WTC11 (cell line): ENCODE measurements around the gene GALNT2. TPM values are rescaled to one million over a fixed set of nuclear protein-coding genes. Genes with fewer than 3 reads are reported as not detected.

Experiments used
- ATAC-seq: fragments of 200-7000 bp; cut with Tn5 transposase; 2 replicates; pipeline ENCODE4 v1.10.0; 2021; ENCODE audit warnings: mild to moderate bottlenecking, moderate library complexity
- CTCF ChIA-PET: fragments of 300-600 bp; sonication (Branson Sonifier 250); formaldehyde crosslinking; loops from one replicate; lab custom pipeline; 2021; ENCODE audit warnings: antibody characterized with exemption; lab: Charles Lee
- POLR2A ChIA-PET: fragments of 350-600 bp; sonication (Branson Sonifier 250); formaldehyde crosslinking; loops from one replicate; lab custom pipeline; 2021; ENCODE audit warnings: antibody characterized with exemption; lab: Charles Lee
- DNase-seq: peaks from one replicate; pipeline ENCODE4 v3.0.0; 2021; ENCODE audit warnings: low spot score
- H3K27ac Mint-ChIP-seq: 2 replicates; pipeline ENCODE4 v1.8.0; 2021; ENCODE audit warnings: mixed read lengths
- H3K27me3 Mint-ChIP-seq: 2 replicates; pipeline ENCODE4 v1.8.0; 2021; ENCODE audit warnings: low read depth, mild to moderate bottlenecking, moderate library complexity, mixed read lengths
- H3K36me3 Mint-ChIP-seq: 2 replicates; pipeline ENCODE4 v1.8.0; 2021; ENCODE audit warnings: mixed read lengths
- H3K4me1 Mint-ChIP-seq: 2 replicates; pipeline ENCODE4 v1.8.0; 2022; ENCODE audit warnings: mixed read lengths
- H3K4me3 Mint-ChIP-seq: 2 replicates; pipeline ENCODE4 v1.8.0; 2021; ENCODE audit warnings: mild to moderate bottlenecking, moderate library complexity, mixed read lengths
- H3K9me3 Mint-ChIP-seq: 2 replicates; pipeline ENCODE4 v1.8.0; 2021; ENCODE audit warnings: mixed read lengths
- ATF2 ChIP-seq: sonication (generic); formaldehyde crosslinking; IDR thresholded peaks from 2 replicates; pipeline ENCODE4 v1.8.1; 2022; ENCODE audit warnings: low read depth, missing genetic modification reagents, borderline replicate concordance
- E2F5 ChIP-seq: sonication (generic); formaldehyde crosslinking; IDR thresholded peaks from 2 replicates; pipeline ENCODE4 v1.8.1; 2022; ENCODE audit warnings: mild to moderate bottlenecking, moderate library complexity, missing genetic modification reagents
- ELF4 ChIP-seq: sonication (generic); formaldehyde crosslinking; IDR thresholded peaks from 2 replicates; pipeline ENCODE4 v1.8.1; 2022; ENCODE audit warnings: low read depth, mild to moderate bottlenecking, moderate library complexity, missing genetic modification reagents
- ERG ChIP-seq: fragments of 250-450 bp; sonication (Bioruptor Pico); IDR thresholded peaks from 2 replicates; pipeline ENCODE4 v1.8.0; 2021; ENCODE audit warnings: mild to moderate bottlenecking
- ESRRA ChIP-seq: sonication (generic); formaldehyde crosslinking; IDR thresholded peaks from 2 replicates; pipeline ENCODE4 v1.8.1; 2022; ENCODE audit warnings: mild to moderate bottlenecking, missing genetic modification reagents, borderline replicate concordance
- IRF2 ChIP-seq: sonication (generic); formaldehyde crosslinking; IDR thresholded peaks from 2 replicates; pipeline ENCODE4 v1.8.0; 2022; ENCODE audit warnings: low read depth, missing genetic modification reagents, borderline replicate concordance
- JUN ChIP-seq: sonication (generic); formaldehyde crosslinking; IDR thresholded peaks from 2 replicates; pipeline ENCODE4 v1.8.0; 2023; ENCODE audit warnings: mild to moderate bottlenecking, missing genetic modification reagents
- NR1H2 ChIP-seq: sonication (generic); formaldehyde crosslinking; IDR thresholded peaks from 2 replicates; pipeline ENCODE4 v1.9.0; 2021; ENCODE audit warnings: mild to moderate bottlenecking, moderate library complexity, missing genetic modification reagents
- NR2C2 ChIP-seq: sonication (generic); formaldehyde crosslinking; IDR thresholded peaks from 2 replicates; pipeline ENCODE4 v1.8.0; 2022; ENCODE audit warnings: mild to moderate bottlenecking, missing genetic modification reagents
- OVOL2 ChIP-seq: fragments of 250-450 bp; sonication (Bioruptor Pico); IDR thresholded peaks from 2 replicates; pipeline ENCODE4 v1.9.0; 2021; ENCODE audit warnings: mild to moderate bottlenecking, borderline replicate concordance
- SOX15 ChIP-seq: fragments of 250-450 bp; sonication (Bioruptor Pico); IDR thresholded peaks from 2 replicates; pipeline ENCODE4 v1.9.0; 2021; ENCODE audit warnings: mild to moderate bottlenecking
- SP1 ChIP-seq: sonication (generic); formaldehyde crosslinking; conservative IDR thresholded peaks from 2 replicates; pipeline ENCODE4 v1.8.1; 2022; ENCODE audit warnings: missing genetic modification reagents
- TCF7 ChIP-seq: sonication (generic); formaldehyde crosslinking; IDR thresholded peaks from 2 replicates; pipeline ENCODE4 v1.8.0; 2022; ENCODE audit warnings: mild to moderate bottlenecking, low read depth, missing genetic modification reagents, moderate library complexity
- TEAD4 ChIP-seq: sonication (generic); formaldehyde crosslinking; IDR thresholded peaks from 2 replicates; pipeline ENCODE4 v1.8.0; 2022; ENCODE audit warnings: mild to moderate bottlenecking, missing genetic modification reagents
- ZNF121 ChIP-seq: sonication (generic); formaldehyde crosslinking; IDR thresholded peaks from 2 replicates; pipeline ENCODE4 v1.8.0; 2023; ENCODE audit warnings: missing genetic modification reagents
- ZNF416 ChIP-seq: fragments of 250-450 bp; sonication (Bioruptor Pico); IDR thresholded peaks from 2 replicates; pipeline ENCODE4 v1.9.0; 2021; ENCODE audit warnings: mild to moderate bottlenecking, inconsistent platforms
- ZNF423 ChIP-seq: fragments of 250-450 bp; sonication (Bioruptor Pico); IDR thresholded peaks from 2 replicates; pipeline ENCODE4 v2.1.2; 2022; ENCODE audit warnings: mild to moderate bottlenecking, moderate library complexity
- ZSCAN18 ChIP-seq: fragments of 250-450 bp; sonication (Bioruptor Pico); IDR thresholded peaks from 2 replicates; pipeline ENCODE4 v2.1.2; 2022; ENCODE audit warnings: mild to moderate bottlenecking, moderate library complexity
- total RNA-seq: library from RNA; stranded (reverse); gene quantifications from 3 replicates; pipeline ENCODE4 v1.2.3, GENCODE V29; 2021
- TF ChIP-seq, protein P1 (sequence below): sonication (generic); formaldehyde crosslinking; conservative IDR thresholded peaks from 2 replicates; pipeline ENCODE4 v1.8.1; 2022; ENCODE audit warnings: mild to moderate bottlenecking, missing genetic modification reagents
- TF ChIP-seq, protein P2 (sequence below): sonication (generic); formaldehyde crosslinking; IDR thresholded peaks from 2 replicates; pipeline ENCODE4 v1.8.0; 2022; ENCODE audit warnings: mild to moderate bottlenecking, missing genetic modification reagents
- TF ChIP-seq, protein P3 (sequence below): sonication (generic); formaldehyde crosslinking; IDR thresholded peaks from 2 replicates; pipeline ENCODE4 v1.8.0; 2023; ENCODE audit warnings: missing genetic modification reagents, mild to moderate bottlenecking, borderline replicate concordance
- TF ChIP-seq, protein P4 (sequence below): sonication (generic); formaldehyde crosslinking; IDR thresholded peaks from 2 replicates; pipeline ENCODE4 v1.8.0; 2022; ENCODE audit warnings: mild to moderate bottlenecking, missing genetic modification reagents

Gene GALNT2
- total RNA-seq, 1 experiment from 2014 or later, result 74.8 TPM

DNA sequence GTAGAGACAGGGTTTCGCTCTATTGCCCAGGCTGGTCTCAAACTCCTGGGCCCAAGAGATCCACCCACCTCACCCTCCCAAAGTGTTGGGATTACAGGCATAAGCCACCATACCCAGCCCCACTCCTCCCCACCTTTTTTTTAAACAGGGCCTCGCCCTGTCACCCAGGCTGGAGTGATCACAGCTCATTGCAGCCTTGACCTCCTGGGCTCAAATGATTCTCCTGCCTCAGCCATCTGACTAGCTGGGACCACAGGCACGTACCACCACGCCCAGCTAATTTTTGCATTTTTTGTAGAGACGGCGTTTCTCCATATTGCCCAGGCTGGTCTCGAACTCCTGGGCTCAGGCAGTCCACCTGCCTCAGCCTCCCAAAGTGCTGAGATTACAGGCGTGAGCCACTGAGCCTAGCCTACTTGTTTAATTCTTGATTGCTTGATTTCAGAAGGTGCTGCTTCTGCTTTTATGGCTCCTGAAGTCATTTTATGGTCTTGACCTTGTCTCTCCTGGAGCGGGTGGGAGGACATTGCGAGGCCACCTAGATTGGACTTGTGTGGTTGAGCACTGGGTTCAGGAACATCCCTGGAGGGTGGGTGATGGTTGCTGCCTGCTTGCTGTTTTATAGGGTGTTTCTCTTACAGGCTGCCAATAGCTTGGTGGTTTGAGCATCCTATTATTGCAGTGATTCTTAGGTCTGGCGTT, 81.9 kb downstream of the GALNT2 start:
- no peak for DNase-seq
- ChIA-PET POLR2A (no interaction called here), CTCF (interaction anchor here (0.7 kb wide), 1 partner anchor 15 kb away, joined by 4 read pairs; no protein-coding TSS in a partner anchor)
- TF ChIP-seq ESRRA (CRISPR knock-in tag), result no peak
- TF ChIP-seq OVOL2, result no peak
- no peak for TF ChIP-seq ZNF121 (CRISPR knock-in tag)
- TF ChIP-seq ELF4 (CRISPR knock-in tag), result no peak
- no peak for TF ChIP-seq ERG (CRISPR knock-in tag)
- TF ChIP-seq ZNF416 (CRISPR knock-in tag), result no peak
- TF ChIP-seq JUN, result no peak
- TF ChIP-seq, protein P1, sequence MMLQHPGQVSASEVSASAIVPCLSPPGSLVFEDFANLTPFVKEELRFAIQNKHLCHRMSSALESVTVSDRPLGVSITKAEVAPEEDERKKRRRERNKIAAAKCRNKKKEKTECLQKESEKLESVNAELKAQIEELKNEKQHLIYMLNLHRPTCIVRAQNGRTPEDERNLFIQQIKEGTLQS (CRISPR knock-in tag), result no peak
- TF ChIP-seq ZNF423 (CRISPR knock-in tag), result no peak
- TF ChIP-seq, protein P2, sequence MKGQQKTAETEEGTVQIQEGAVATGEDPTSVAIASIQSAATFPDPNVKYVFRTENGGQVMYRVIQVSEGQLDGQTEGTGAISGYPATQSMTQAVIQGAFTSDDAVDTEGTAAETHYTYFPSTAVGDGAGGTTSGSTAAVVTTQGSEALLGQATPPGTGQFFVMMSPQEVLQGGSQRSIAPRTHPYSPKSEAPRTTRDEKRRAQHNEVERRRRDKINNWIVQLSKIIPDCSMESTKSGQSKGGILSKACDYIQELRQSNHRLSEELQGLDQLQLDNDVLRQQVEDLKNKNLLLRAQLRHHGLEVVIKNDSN, result no peak
- TF ChIP-seq SOX15 (CRISPR knock-in tag), result no peak
- Mint-ChIP-seq H3K36me3 (no peaks in the 10 kb centered on the region), H3K27me3 (no peaks in the 10 kb centered on the region), H3K9me3 (no peaks in the 10 kb centered on the region), H3K4me3 (no peak overlapping the region), H3K27ac (peak overlapping the region; percentile 40), H3K4me1 (peaks cover 61% of the 10 kb centered on the region)
- no peak for ATAC-seq

DNA sequence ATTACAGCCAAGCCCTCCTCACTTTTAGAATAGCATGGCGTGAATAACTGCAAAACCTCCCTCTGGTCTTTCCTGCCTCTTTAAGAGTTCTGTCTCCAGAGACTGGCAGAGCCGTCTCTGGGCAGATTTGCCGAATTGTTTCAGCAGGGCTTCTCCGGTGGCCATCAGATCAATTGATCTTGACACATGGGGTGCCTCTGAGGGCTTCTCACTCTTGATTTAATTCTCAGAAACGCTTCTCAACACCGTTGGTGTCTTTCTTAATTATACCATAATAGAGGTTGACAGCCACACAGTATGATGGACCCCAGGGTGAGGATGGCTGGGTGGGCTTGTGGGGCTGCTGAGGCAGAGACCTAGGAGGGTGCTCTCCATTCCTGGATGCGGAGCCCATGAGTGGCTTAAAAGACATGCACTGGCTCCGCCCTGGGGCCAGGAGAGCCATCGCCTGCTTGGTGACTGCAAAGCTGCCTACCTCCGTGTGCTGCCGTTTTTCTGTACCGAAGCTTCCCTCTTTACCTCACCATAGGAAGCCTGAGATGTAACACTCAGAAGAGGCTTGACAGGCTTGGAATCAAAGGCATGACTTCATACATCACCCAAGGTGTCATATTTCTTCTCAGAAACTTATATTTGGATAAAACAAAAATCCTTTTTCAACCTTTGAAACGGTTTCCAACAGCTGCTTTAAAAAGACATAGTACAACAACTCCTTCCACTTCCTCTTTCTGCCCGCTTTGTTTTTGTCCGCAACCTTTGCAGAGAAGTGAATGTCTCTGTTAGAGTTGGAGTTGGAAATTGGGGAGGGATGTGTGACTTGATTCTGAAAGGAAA, 82.9 kb downstream of the GALNT2 start:
- Mint-ChIP-seq H3K4me1 (peaks cover 52% of the 10 kb centered on the region), H3K9me3 (no peaks in the 10 kb centered on the region), H3K27me3 (no peaks in the 10 kb centered on the region), H3K36me3 (no peaks in the 10 kb centered on the region), H3K4me3 (no peak overlapping the region), H3K27ac (no peak overlapping the region; the same call in 1 of the 2 replicates)
- POLR2A ChIA-PET, result interaction anchor here (0.8 kb wide), 1 partner anchor 12 kb away, joined by 3 read pairs; no protein-coding TSS in a partner anchor
- CTCF ChIA-PET, result interaction anchor here (0.9 to 1.1 kb wide), 2 partner anchors 8 to 301 kb away, joined by 3 to 5 read pairs; no protein-coding TSS in a partner anchor
- DNase-seq (no peak), ATAC-seq (peak; percentile 40)
- TF ChIP-seq ATF2 (CRISPR knock-in tag) (no peak), ZSCAN18 (CRISPR knock-in tag) (no peak), E2F5 (no peak), IRF2 (CRISPR knock-in tag) (no peak), TCF7 (CRISPR knock-in tag) (no peak), NR1H2 (CRISPR knock-in tag) (no peak), TEAD4 (CRISPR knock-in tag) (no peak), NR2C2 (CRISPR knock-in tag) (no peak), SP1 (no peak)
- TF ChIP-seq, protein P3, sequence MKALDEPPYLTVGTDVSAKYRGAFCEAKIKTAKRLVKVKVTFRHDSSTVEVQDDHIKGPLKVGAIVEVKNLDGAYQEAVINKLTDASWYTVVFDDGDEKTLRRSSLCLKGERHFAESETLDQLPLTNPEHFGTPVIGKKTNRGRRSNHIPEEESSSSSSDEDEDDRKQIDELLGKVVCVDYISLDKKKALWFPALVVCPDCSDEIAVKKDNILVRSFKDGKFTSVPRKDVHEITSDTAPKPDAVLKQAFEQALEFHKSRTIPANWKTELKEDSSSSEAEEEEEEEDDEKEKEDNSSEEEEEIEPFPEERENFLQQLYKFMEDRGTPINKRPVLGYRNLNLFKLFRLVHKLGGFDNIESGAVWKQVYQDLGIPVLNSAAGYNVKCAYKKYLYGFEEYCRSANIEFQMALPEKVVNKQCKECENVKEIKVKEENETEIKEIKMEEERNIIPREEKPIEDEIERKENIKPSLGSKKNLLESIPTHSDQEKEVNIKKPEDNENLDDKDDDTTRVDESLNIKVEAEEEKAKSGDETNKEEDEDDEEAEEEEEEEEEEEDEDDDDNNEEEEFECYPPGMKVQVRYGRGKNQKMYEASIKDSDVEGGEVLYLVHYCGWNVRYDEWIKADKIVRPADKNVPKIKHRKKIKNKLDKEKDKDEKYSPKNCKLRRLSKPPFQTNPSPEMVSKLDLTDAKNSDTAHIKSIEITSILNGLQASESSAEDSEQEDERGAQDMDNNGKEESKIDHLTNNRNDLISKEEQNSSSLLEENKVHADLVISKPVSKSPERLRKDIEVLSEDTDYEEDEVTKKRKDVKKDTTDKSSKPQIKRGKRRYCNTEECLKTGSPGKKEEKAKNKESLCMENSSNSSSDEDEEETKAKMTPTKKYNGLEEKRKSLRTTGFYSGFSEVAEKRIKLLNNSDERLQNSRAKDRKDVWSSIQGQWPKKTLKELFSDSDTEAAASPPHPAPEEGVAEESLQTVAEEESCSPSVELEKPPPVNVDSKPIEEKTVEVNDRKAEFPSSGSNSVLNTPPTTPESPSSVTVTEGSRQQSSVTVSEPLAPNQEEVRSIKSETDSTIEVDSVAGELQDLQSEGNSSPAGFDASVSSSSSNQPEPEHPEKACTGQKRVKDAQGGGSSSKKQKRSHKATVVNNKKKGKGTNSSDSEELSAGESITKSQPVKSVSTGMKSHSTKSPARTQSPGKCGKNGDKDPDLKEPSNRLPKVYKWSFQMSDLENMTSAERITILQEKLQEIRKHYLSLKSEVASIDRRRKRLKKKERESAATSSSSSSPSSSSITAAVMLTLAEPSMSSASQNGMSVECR (CRISPR knock-in tag), result no peak
- TF ChIP-seq, protein P4, sequence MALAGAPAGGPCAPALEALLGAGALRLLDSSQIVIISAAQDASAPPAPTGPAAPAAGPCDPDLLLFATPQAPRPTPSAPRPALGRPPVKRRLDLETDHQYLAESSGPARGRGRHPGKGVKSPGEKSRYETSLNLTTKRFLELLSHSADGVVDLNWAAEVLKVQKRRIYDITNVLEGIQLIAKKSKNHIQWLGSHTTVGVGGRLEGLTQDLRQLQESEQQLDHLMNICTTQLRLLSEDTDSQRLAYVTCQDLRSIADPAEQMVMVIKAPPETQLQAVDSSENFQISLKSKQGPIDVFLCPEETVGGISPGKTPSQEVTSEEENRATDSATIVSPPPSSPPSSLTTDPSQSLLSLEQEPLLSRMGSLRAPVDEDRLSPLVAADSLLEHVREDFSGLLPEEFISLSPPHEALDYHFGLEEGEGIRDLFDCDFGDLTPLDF (CRISPR knock-in tag), result no peak
